Fibroblast of the conjunctiva (primary cell): Measurements from ENCODE around the gene SPSB3.
"Not testable (repeated sequence)": the region's sequence is repeated elsewhere in the genome, so short reads cannot be mapped to it uniquely, and the experiment has no call there.

ENCODE experiments used
- DNase-seq: peaks from one replicate; pipeline ENCODE4 v3.0.0-alpha.2; 2010; ENCODE audit warnings: low read depth

Gene SPSB3

DNA sequence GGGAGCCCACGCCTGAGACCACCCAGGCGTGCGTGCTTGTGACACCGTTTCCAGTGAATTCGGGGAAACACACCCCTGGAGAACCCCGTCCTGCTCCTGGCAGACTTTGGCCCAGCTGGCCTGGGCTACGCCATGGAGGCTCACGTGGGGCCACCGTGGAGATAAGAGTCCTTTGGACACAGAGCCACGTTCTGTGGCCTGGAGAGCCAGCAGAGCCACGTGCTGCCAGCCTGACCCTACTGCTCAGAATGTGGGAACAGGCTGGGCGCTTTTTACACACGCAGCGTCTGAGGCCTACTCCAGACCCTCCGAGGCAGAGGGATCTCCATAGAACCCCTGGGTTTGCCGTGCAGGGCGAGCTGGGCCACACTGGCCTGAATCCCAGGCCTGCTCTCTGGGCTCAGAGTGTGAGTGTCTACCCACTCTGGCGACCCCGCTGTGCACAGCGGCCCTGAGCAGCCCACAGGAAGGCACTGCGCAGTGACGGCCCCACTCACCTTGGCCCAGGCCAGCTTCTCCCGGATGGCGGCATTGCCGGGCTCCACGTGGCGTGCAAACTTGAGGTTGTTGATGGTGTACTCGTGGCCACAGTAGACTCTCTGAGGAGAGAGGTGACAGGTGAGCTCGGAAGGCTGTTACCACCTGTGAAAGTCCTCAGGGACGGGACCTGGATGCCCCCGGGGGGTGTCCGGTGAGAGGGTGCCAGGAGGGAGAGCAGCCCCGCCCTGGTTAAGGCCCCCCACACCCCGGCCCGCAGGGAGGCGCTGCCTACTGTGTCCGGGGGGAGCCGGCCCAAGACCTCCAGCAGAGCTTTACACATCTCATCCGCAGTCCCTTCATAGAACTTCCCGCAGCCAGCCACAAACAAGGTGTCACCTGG lies 34.3 kb upstream of the SPSB3 start:
- no peak for DNase-seq

DNA sequence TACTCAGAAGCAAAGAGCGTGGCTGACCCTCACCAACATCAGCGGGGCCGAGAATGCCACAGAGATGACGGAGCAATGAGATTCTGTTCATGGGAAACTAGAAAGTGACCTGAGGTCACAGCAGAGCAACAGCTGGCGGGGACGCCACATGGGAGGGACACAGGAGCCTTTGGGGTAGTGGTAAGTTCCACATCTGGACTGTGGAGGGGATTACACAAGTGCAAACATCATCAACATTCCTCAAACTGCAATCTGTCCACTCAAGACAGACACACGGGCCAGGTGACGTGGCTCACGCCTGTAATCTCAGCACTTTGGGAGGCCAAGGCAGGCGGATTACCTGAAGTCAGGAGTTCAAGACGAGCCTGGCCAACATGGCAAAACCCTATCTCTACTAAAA lies 33.1 kb upstream of the SPSB3 start:
- DNase-seq, result no peak

DNA sequence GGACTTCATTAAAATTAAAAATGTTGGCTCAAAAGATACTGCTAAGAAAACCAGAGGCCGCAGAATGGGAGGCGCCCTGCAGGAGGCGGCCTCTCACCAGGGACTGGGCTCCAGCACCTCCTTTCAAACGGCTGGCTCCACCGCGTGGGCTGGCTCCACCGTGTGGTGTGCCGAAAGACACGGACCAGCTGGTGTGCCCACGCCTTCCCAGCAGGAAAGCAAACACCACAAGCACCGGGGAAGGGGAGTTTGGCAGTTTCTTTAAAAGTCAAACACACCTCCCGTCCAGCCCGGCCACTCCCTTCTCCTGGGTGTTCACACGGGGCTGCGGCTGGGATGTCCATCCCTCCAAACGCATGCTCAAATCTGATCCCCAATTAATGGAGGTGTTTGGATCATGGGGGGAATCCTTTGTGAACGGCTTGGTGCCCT lies 30.4 kb upstream of the SPSB3 start:
- peak; percentile 43 for DNase-seq

DNA sequence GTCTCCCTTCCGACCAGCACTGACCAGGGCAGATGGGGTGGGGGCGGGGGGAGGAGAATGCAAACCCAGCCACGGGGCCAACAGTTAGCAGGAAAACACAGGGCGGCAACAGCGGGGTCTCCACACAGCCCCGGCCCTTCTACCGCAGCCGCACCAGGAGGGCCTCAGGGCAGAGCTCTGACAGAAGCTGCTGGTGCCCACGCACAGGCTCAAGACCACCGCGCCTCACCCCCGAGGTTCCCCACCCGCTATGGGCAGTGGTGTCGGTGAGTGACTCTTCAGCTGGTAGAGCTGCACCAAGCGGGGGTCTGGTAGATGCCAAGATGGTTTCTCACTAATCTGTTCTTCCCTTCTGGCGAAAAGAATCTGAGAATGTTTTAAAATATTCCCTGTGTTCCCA lies 28.2 kb upstream of the SPSB3 start:
- no peak for DNase-seq

DNA sequence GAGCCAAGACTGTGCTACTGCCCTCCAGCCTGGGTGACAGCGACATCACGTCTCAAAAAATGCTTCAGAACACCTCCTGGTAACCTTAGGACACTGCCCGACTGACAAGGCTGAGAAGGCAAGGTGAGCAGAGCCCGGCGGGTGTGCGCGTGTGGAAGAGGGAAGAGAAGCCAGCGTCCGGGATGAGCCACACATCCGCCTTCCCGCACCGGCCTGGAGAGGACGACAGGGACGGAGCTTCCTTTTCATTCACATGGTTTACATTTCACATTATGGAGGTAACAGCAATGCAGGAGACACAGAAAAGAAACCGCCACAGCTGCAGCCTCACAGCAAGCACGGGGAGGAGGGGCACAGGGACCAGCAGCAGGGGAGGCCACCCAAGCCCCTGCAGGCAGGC lies 27.7 kb upstream of the SPSB3 start:
- no peak for DNase-seq

DNA sequence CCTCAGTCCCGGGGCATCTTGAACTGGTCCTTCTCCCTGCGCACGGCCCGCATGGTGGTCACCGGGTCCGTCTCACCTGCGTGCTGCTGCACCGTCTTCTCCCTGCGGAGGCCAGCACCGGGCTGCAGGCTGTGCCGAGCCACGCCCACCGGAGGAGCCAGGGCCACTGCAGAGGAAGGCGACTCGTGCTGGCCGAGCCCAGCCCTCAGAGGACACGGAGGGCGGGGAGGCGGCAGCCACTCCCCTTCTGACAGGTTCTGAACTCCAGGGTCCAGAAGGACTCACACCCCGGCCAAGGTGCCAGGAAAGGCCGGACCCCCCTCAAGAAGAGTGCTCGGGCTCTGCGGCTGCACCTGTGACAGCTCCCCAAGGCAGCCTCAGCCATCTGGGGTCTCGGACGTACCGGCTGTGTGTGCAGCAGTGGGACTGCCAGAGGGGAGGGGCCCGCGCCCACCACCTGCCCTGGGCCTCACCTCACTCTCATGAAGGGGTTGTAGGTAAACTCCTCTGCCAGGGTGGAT lies 27.0 kb upstream of the SPSB3 start:
- DNase-seq, result no peak

DNA sequence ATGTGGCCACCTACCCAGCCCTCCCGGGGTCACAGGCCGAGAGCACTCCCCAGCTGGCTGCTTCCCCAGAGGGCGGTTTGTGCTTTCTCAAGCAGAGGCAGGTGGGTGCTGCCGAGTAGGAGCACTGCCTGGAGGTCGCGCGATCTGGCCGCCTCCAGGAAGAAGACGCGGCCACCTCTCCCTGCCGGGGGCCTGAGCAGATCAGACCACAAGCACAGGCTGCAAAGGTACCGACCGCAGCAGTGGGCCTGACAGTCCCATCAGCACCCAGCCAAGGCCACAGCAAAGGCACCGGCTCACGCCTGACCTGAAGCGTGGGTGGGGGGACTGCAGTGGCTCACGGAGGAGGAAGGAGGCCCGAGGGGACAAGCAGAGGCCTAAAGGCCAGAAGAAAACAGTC lies 26.3 kb upstream of the SPSB3 start:
- no peak for DNase-seq

DNA sequence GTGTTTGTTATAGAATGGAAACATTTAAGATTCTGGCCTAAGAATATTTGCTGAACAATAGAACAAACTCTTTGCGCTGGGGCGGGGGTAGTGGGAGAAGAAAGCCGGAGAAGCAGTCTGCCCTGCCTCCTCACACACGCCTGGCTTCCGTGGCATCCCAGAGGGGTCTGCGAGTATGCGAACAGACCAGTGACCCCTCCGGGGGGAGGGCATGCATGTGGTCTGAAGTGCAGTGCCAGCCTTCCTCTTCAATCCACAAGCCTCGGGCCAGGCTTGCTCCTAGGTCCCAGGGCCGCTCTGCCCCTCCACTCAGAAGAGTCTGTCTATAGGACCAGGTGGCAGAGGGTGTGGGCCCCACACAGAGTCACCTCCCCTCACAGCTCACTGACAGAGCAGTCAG lies 25.3 kb upstream of the SPSB3 start:
- DNase-seq, result no peak

DNA sequence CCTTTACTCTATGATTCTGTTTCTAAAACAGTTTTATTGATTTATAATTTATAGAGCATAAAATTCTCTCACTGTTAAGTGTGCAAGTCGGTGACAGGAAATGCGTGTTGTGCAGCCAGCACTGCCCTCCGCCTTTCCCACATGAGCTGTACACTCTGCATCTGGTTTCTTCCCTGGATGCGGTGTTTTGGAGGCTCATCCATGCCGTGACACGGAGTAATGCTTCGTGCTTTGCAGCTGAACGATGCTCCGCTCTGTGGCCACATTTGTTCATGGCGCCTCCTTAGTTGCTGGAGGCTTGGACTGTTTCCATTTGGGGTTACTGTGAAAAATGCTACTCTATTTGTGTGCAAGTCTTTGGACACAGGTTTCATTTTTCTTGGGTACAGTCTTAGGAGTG lies 18.3 kb upstream of the SPSB3 start:
- no peak for DNase-seq

DNA sequence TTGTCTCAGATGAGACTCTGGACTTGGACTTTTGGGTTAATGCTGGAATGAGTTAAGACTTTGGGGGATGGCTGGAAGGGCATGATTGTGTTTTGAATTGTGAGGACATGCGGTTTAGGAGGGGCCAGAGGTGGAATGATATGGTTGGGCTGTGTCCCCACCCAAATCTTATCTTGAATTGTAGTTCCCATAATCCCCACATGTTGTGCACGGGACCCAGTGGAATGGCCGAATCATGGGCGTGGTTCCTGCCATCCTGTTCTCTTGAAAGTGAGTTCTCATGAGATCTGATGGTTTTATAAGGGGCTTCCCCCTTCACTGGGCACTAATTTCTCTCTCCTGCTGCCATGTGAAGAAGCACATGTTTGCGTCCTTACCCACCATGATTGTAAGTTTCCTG lies 16.9 kb upstream of the SPSB3 start:
- DNase-seq, result not testable (repeated sequence)

DNA sequence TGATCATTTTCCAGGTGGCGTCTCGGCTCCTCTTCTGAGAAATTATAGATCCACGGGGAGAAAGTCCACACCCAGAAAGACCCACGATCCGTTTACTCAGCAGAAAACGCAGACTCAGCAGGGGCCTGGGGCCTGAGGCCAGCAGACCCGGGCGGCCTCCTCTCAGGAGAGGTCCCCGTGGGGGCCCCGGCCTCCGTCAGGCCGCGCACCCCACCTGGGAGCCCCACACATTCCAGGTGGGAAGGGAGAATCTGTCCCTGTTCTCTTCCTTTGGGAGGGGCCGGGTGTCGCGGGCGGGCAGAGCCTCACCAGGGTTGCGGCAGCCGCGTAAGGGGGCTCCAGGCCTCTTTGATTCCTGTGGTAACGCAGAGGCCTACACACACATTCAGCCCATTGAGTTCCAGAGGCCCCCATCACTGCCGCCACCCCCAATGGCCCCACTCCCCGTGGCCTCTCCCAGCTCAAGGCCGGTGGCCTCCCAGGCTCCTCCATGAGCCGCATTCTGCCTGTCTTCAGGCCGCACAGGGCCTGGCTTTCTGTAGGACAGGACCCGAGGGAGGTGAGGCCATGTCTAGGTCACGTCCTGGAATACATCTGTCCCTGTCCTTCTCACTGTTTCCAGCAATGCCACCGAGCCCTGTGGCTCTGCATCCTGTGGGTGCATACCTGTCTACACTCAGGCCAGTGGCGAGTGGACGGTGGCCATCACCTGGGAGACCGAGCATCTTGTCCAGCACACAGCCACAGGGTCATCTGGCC lies 12.7 kb upstream of the SPSB3 start:
- DNase-seq, result no peak

DNA sequence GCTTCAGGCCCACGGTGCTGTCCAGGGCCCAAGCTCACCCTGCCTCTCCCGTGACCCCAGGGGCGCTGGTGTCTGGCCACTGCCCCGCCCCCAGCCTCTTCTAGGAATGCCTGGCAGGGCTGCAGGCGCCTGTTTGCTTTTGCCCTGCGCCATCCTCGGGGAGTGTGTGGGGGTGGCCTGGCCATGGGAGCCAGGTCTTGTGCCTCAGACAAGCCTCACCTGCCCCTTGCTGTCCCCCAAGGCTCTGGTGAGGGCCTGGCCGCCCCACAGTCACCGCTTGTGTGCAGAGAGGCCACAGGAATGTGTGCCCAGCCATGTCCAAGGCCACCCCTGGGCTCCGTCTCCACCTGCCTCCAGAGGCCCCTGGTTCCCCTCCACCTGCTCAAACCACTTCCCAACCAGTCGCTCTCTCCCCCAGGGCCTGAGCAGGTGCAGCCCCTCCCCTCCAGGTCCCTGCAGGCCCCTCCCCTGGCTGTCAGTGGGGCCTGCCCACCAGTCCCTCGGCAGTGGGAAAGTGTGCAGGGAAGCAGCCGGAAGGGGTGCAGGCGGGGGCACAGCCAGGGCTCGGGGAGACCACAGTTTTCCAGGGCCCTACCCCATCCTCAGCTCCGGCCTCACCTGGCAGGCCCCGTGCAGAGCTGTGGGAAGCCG lies 12.0 kb upstream of the SPSB3 start:
- no peak for DNase-seq

DNA sequence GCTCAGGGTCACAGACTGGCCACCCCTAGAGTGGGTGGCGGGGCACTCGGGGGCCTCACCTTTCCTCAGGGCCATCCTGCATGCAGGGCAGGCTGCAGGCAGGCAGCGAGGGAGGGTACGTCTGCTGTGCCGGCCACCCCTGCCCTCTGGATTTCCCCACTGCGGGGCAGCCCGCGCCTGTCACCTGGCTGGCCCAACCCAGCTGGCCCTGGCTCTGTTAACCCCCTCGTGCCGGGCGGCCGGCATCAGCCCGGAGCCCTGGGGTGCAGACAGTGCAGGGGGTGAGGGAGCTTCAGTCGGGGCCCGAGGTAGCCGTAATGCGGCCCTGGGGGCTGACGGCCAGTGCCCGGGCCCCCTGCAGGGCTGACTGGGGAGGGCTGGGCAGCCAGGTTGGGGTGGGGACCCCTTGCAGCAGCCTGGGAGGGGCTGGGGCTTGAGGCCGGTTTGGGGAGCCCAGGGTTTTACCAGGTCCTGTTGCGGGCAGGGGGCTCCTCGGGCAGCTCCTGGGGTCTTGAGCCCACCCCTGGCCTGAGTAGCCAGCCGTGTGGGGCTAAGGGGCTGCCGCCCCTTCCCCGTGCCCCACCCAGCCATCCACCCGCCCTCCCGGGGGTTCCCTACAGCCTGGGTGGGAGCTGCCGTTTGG lies 11.3 kb upstream of the SPSB3 start, which contains the start of gene IGFALS:
Gene IGFALS, minus strand, starts transcription at position 128 of the 643 bp plus-strand sequence. Its CDS starts 53 bp downstream, at position 75.
- no peak for DNase-seq

DNA sequence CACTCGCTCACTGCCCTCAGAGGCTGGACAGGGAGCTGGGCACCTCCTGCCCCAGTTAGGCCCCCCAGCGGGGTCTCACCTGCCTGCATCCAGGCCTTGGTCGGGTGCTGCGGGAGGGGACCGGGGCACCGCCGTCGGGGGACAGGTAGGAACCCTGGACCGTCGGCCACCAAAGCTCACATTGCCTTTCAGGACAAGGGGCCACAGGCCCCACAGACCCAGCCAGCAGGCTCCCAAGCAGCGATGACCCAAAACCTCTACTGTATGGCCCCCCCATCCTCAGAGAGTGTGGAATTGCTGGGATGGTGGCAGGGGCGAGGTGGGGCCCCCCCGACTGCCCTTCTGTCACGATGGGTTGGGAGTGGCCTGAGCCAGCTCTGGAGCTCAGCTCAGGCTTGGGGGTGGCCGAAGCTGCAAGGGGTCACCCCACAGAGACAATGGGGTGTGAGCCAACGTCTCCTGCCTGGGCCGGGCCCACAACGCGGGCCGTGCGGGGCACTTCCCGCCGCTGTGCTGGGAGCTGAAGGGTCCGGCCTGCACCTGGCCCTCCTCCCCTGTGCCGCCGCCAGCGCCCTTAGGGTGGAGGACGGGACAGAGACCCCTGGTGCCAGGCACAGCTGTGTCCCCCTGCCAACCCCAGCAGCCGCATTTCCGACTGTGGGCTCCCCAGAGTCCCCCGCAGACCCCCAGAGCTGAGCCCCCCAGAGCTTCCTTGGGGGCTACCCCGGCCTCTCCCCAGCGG lies 10.6 kb upstream of the SPSB3 start:
- no peak for DNase-seq

DNA sequence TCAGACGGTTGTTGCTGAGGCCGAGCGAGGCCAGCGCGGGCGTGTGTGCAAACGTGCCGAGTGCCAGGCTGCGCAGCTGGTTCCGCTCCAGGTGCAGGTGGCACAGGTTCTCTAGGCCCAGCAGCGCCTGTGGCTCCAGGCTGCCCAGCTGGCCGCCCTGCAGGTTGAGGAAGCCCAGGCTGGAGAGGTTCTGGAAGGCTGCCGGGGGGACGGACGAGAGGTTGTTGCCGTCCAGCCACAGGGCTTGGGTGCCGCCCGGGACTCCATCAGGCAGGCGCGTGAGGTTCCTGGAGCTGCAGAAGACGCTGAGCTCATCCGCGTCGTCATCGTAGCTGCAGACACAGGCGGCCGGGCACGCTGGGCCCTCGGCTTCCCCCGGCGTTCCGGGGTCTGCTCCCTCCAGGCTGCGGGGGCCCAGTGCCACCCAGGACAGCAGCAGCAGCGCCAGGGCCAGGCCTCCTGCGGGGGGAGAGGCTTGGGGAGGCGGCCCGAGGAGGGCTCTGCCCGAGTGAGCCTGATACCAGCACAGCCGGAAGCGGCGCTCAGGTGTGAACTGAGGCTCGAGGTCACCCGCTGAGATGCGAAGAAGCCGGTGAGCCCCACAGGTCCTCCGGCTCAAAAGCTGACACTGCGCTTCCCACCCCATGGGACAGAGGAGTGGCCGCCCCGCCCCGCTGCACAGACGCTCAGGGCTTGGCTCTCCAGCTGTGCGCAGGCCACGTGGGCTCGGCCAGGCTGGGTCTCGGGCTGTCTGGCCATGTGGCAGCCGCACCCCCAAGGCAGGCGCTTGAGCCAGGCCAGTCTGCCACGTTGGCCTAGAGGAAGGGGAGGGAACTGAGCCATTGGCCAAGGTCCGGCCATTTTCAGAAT lies 9.8 kb upstream of the SPSB3 start:
- no peak for DNase-seq

DNA sequence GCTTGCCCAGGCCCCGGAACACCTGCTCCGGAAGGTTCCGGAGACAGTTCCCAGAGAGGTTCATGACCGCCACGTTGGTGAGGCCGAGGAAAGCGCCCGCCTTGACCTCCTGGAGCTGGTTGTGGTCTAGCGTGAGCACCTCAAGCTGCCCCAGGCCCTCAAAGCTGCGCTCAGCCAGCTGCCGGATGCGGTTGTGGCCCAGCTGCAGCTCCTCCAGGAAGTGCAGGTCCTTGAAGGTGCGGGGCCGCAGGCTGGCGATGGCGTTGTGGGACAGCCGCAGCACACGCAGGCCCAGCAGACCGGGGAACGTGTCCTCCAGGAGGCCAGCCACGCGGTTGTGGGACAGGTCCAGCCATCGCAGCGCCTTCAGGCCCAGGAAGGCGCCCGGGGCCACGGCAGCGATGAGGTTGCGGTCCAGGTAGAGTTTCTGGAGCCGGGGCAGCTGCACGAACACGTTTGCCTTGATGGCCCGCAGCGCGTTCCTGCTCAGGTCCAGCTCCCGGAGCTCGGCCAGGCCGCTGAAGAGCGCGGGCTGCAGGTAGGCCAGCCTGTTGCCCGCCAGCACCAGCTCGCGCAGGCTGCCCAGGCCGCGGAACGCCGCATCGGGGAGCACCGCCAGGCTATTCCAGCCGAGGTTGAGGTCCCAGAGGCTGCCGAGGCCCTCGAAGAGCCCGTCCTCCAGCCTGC lies 9.0 kb upstream of the SPSB3 start:
- no peak for DNase-seq

DNA sequence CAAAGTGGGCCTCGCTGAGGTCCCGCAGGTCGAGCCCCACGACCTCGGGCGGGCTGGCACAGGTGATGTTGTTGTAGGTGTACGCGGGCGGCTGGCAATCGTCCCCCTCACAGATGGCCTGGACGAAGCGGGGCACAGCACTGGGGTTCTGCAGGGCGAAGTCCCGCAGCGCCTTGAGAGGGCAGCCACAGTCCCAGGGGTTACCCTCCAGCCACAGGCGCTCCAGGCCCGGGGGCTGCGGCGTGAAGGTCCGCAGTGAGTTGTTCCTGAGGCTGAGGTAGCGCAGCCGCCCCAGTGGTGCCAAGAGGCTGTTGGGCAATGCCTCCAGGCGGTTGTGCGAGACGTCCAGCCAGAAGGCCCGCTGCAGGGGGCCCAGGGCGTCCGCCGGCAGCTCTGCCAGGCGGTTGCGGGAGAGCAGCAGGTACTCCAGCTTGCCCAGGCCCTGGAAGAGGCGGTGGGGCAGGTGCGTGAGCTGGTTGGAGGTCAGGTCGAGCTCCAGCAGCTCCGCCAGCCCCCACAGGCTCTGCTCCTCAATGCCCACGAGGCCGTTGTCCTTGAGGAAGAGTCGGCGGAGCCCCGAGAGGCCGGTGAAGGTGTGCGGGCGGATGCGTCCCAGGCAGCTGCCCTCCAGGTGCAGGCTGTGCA lies 8.4 kb upstream of the SPSB3 start:
- DNase-seq, result no peak

DNA sequence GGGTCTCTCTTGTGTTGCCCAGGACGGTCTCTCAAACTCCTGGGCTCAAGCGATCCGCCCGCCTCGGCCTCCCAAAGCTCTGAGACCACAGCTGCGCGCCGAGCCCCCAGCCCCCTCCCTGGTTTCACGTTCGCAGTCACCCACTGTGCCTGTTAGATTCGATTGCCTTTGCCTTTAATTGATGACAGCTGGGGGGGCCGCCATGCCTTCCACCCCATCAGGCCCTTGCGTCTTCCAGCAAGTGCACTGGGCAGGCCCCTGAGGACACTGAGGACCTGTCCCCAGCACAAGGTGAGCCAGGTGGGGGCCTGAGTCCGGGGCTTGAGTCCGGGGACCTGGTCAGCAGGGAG lies 7.9 kb upstream of the SPSB3 start:
- DNase-seq, result no peak

DNA sequence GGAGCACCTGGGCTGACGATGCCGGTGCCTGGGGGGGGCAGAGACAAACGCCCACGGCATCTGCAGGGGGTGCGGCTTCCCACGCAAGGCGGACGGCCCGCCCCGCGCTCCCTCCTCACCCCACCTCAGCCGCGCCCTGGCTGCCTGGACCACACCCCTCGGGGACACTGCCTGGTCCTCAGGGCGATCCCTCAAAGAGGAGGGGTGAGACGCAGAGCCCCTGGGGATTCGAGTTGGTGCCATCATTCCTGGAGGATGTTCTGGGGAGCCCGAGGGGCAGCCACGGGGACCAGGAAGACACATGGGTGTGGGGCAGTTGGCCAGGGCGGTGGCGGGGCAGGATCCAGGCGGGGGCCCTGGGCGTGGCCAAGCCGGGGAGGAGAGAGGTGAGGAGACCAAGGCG lies 7.3 kb upstream of the SPSB3 start:
- DNase-seq, result no peak
